Suprapubic skin (tissue), 4 donors: Measurements from ENCODE around the gene USP5.

Experiments
- POLR2A ChIP-seq, 2 donors: fragments of 450-650 bp; IDR thresholded peaks; one replicate each; pipeline ENCODE4 v1.6.1; 2017; ENCODE audit warnings: antibody characterized with exemption in 2 of 2, mild to moderate bottlenecking in 2 of 2, moderate library complexity in 2 of 2
- POLR2AphosphoS5 ChIP-seq, 3 donors: sonication (generic); formaldehyde crosslinking; IDR thresholded peaks; one replicate each; pipeline ENCODE4 v1.6.1; 2017; ENCODE audit warnings: antibody characterized with exemption in 3 of 3
- TF ChIP-seq, protein P1 (sequence below), 2 donors: fragments of 200-600 bp in 1 of 2; fragments of 450-650 bp in 1 of 2; sonication (generic) in 1 of 2; IDR thresholded peaks; one replicate each; pipeline ENCODE4 v1.5.1; 2016 to 2019; ENCODE audit warnings: antibody characterized with exemption in 2 of 2, mild to moderate bottlenecking in 1 of 2, moderate library complexity in 1 of 2

DNA sequence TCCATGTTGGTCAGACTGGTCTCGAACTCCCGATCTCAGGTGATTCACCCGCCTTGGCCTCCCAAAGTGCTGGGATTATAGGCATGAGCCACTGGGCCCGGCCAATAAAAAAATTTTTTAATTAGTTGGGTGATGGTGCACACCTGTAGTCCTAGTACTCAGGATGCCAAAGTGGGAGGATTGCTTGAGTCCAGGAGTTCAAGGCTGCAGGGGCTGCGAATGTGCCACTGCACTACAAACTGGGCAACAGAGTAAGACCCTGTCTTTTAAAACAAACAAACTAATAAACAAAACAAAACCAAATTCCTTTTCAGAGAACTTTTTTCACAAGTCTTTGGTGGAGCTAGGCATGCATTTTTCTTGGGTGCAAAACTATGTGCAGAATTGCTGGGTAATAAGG lies 31.3 kb downstream of the USP5 start:
- TF ChIP-seq POLR2A (IDR thresholded peaks at IDR 0.05) (no peak), POLR2AphosphoS5 (IDR thresholded peaks at IDR 0.05) (no peak)
- TF ChIP-seq, protein P1, sequence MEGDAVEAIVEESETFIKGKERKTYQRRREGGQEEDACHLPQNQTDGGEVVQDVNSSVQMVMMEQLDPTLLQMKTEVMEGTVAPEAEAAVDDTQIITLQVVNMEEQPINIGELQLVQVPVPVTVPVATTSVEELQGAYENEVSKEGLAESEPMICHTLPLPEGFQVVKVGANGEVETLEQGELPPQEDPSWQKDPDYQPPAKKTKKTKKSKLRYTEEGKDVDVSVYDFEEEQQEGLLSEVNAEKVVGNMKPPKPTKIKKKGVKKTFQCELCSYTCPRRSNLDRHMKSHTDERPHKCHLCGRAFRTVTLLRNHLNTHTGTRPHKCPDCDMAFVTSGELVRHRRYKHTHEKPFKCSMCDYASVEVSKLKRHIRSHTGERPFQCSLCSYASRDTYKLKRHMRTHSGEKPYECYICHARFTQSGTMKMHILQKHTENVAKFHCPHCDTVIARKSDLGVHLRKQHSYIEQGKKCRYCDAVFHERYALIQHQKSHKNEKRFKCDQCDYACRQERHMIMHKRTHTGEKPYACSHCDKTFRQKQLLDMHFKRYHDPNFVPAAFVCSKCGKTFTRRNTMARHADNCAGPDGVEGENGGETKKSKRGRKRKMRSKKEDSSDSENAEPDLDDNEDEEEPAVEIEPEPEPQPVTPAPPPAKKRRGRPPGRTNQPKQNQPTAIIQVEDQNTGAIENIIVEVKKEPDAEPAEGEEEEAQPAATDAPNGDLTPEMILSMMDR (IDR thresholded peaks at IDR 0.05) = no peak
